HFFc6 (cell line): Measurements from ENCODE around the gene SFTPB. TPM values are rescaled to one million over a fixed set of nuclear protein-coding genes. Genes with fewer than 3 reads are reported as not detected.
A peak's percentile ranks its signal among the peaks of the same experiment; 100 is the strongest.
"Not testable (repeated sequence)": the region's sequence is repeated elsewhere in the genome, so short reads cannot be mapped to it uniquely, and the experiment has no call there.

Experiments used
- DNase-seq: peaks from one replicate; pipeline ENCODE4 v3.0.0-alpha.2; 2018
- H3K27ac Mint-ChIP-seq: 2 replicates; pipeline ENCODE4 v1.8.0; 2020; ENCODE audit warnings: mild to moderate bottlenecking, mixed read lengths
- H3K27me3 Mint-ChIP-seq: 2 replicates; pipeline ENCODE4 v1.8.0; 2021; ENCODE audit warnings: mild to moderate bottlenecking, moderate library complexity, mixed read lengths; ENCODE audit not compliant: insufficient read depth
- H3K36me3 Mint-ChIP-seq: 2 replicates; pipeline ENCODE4 v1.8.0; 2021; ENCODE audit warnings: low read depth, mixed read lengths
- H3K4me1 Mint-ChIP-seq: 2 replicates; pipeline ENCODE4 v1.8.0; 2020; ENCODE audit warnings: low read depth, mixed read lengths
- H3K4me3 Mint-ChIP-seq: 2 replicates; pipeline ENCODE4 v1.8.0; 2020; ENCODE audit warnings: mild to moderate bottlenecking, moderate library complexity, mixed read lengths
- H3K9me3 Mint-ChIP-seq: 2 replicates; pipeline ENCODE4 v1.8.0; 2020; ENCODE audit warnings: mild to moderate bottlenecking, mixed read lengths
- long read RNA-seq: library from polyadenylated mRNA; unstranded; transcript quantifications from one replicate; pipeline ENCODE4 v2.0.0, GENCODE V29; 2019
- total RNA-seq, 6 experiments: library from RNA; stranded (reverse); fragmentation: NEBNext Ultra II Directional; extraction: Animal tissue kit (Norgen Biotek cat#: 25700); gene quantifications; 2 replicates in 1 of 6; 3 replicates in 5 of 6; pipeline ENCODE4 v1.2.3, GENCODE V29; 2021
- TF ChIP-seq, protein P1 (sequence below): fragments of 200-600 bp; sonication (generic); IDR thresholded peaks from 2 replicates; pipeline ENCODE4 v1.5.0; 2021; ENCODE audit warnings: antibody characterized with exemption, mild to moderate bottlenecking

The SFTPB gene
- total RNA-seq = not detected
- long read RNA-seq = 0 reads

DNA sequence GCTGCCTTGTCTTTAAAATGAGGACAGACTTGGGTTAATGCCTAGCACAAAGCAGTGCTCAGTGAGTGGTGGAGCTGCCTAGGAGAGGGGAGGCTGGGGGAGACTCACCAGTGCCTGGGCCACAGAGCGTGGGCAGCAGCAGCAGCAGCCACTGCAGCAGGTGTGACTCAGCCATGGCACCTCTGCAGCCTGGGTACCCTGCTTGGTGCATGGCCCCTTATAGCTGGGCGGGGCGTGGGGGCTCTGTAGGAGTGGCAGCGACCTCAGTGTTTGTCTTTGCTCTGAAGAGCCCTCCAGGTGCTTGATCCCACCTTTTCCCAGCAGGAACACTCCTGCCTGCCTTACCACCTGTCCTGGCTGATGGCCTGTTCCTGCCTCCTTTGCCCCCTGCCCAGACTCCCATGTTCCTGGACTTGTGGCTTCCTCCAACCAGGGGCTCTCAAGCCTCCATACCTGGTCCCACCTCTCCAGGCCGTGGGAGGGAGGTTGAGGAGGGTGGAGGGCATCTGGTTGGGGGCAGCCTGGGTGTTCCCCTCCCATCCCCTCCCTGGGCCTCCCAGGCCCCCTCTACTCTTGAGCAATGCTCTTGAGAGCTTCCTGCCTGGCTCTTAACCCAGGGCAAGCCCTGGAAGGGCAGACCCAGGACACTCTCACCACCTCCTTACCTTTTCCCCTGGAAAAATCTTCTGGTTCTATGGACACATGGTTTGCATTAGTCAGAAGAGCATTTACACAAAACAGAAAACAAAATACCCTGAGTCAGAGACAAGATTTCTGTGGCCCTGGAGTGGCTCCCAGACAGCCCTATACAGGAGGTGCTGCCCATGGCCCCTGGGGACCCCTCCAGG lies at the start of gene SFTPB:
Gene SFTPB, minus strand, starts transcription at position 191 of the 848 bp plus-strand sequence. Its CDS starts 16 bp downstream, at position 175.
- TF ChIP-seq, protein P1, sequence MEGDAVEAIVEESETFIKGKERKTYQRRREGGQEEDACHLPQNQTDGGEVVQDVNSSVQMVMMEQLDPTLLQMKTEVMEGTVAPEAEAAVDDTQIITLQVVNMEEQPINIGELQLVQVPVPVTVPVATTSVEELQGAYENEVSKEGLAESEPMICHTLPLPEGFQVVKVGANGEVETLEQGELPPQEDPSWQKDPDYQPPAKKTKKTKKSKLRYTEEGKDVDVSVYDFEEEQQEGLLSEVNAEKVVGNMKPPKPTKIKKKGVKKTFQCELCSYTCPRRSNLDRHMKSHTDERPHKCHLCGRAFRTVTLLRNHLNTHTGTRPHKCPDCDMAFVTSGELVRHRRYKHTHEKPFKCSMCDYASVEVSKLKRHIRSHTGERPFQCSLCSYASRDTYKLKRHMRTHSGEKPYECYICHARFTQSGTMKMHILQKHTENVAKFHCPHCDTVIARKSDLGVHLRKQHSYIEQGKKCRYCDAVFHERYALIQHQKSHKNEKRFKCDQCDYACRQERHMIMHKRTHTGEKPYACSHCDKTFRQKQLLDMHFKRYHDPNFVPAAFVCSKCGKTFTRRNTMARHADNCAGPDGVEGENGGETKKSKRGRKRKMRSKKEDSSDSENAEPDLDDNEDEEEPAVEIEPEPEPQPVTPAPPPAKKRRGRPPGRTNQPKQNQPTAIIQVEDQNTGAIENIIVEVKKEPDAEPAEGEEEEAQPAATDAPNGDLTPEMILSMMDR = no peak
- H3K4me1 Mint-ChIP-seq = peaks cover 14% of the 10 kb centered on the region
- H3K27ac Mint-ChIP-seq = no peak within 1 kb of the TSS
- no peaks in the 10 kb centered on the region; the same call in 1 of the 2 replicates for H3K27me3 Mint-ChIP-seq
- no peaks in the 10 kb centered on the region for H3K36me3 Mint-ChIP-seq
- no peaks in the 10 kb centered on the region for H3K9me3 Mint-ChIP-seq
- no peak for DNase-seq
- H3K4me3 Mint-ChIP-seq = no peak within 1 kb of the TSS

DNA sequence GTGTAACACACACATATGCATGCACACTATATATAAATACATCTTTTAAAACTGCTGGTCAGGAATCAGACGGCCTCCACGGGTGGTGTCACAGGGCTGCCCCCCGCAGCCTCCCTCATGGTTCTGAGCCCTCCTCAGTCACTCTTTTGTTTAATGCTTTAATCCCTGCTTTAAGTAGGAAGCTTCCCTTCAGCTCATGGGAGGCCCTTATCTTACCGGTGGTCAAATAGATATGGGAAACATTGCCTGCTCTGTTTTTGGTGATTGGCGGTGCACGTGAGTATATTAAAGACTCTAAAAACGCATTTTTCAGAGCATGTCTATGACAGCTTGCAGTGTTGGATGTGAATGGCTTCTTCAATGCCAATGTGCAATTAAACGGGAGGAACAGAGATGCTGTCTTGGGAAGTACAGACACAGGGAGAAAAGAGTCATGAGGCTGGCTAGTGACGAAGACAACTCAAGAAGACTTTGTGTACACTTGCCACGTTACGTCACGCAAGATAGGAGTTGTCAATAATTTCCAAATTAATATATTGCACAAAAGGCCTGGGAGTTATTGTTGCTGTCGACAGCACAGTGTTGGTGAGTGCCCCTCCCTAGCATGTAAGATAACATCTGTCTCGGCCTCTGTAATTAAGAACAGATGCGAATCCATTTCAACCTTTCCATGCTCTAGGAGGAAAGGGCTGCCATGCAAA lies 49.5 kb upstream of the SFTPB start:
- TF ChIP-seq, protein P1 = no peak
- peak overlapping the region; percentile 4; the same call in 1 of the 2 replicates for H3K27ac Mint-ChIP-seq
- H3K9me3 Mint-ChIP-seq = no peaks in the 10 kb centered on the region
- peaks cover 2% of the 10 kb centered on the region; the same call in 1 of the 2 replicates for H3K27me3 Mint-ChIP-seq
- H3K4me1 Mint-ChIP-seq = peaks cover 24% of the 10 kb centered on the region
- H3K36me3 Mint-ChIP-seq = no peaks in the 10 kb centered on the region
- H3K4me3 Mint-ChIP-seq = peak overlapping the region; percentile 44; the same call in 1 of the 2 replicates
- DNase-seq = peak; percentile 83

DNA sequence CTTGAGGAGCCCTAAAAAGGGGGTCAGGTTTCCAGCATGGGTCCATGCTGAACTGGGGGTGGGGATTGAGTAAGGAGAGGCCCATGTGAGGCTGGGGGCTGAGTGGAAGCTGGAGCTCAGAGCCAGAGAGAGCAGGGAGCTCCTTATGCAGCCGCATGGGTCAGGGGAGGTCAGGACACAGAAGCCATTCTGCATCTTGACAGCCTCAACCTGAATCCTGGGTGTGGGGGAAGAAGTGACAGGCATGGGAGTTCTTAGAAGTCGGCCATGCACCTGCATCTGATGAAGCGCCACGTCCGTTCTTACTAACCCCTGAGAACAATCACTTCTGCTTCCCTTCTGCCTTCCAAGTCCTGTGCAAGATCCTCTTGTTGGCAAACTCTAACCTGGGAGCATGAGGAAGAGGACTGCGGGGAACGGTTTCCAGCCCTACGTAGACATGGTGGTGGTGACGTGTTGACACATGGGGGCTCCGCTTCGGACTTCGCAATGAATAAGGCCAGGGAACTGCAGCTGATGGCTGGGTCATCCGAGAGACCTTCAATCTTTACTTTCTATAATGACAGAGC lies 48.4 kb upstream of the SFTPB start:
- H3K27me3 Mint-ChIP-seq = peaks cover 6% of the 10 kb centered on the region
- DNase-seq = no peak
- H3K27ac Mint-ChIP-seq = no peak overlapping the region
- H3K4me1 Mint-ChIP-seq = peaks cover 24% of the 10 kb centered on the region
- no peaks in the 10 kb centered on the region for H3K9me3 Mint-ChIP-seq
- H3K4me3 Mint-ChIP-seq = no peak overlapping the region
- TF ChIP-seq, protein P1 = no peak
- no peaks in the 10 kb centered on the region for H3K36me3 Mint-ChIP-seq

DNA sequence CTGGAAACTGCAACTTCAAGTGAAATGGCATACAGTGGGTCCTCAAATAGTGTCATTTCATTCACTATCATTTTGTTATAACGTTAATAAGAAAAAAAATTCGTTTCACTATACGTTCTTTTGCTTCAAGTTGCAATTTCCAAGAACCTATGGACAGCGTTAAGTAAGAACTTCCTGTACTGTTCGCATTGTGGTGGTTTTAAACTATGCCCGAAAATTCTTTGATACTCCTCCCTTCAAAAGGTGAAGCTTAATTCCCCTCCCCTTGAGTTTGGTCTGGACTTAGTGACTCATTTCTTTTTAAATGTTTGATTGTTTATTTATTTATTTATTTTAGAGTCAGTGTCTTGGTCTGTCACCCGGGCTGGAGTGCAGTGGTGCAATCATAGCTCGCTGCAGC lies 46.8 kb upstream of the SFTPB start:
- peaks cover 25% of the 10 kb centered on the region for H3K4me1 Mint-ChIP-seq
- no peaks in the 10 kb centered on the region for H3K9me3 Mint-ChIP-seq
- no peak for DNase-seq
- no peaks in the 10 kb centered on the region for H3K36me3 Mint-ChIP-seq
- no peak overlapping the region for H3K4me3 Mint-ChIP-seq
- TF ChIP-seq, protein P1 = no peak
- peaks cover 9% of the 10 kb centered on the region for H3K27me3 Mint-ChIP-seq
- no peak overlapping the region for H3K27ac Mint-ChIP-seq

DNA sequence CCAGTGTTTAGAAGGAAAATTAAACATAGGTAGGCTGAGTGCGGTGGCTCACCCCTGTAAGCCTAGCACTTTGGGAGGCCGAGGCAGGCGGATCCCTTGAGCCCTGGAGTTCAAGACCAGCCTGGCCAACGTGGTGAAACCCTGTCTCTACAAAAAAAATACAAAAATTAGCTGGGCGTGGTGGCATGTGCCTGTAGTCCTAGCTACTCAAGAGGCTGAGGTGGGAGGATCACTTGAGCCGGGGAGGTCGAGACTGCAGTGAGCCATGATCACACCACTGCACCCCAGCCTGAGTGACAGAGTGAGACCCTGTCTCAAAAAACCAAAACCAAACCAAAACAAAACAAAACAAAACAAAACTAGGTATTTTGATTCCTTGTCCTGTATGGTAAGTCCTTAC lies 46.4 kb upstream of the SFTPB start:
- peaks cover 29% of the 10 kb centered on the region for H3K4me1 Mint-ChIP-seq
- H3K27me3 Mint-ChIP-seq, H3K27ac Mint-ChIP-seq, DNase-seq, H3K9me3 Mint-ChIP-seq, H3K36me3 Mint-ChIP-seq, H3K4me3 Mint-ChIP-seq: not testable (repeated sequence)
